HG03439 (cell line): ENCODE measurements around the gene TTR.

ENCODE experiments used
- ATAC-seq: cut with Tn5 transposase; IDR thresholded peaks from one replicate; pipeline ENCODE4 v1.9.1; 2021; ENCODE audit warnings: mild to moderate bottlenecking, moderate library complexity; ENCODE audit not compliant: unreplicated experiment

Gene TTR

DNA sequence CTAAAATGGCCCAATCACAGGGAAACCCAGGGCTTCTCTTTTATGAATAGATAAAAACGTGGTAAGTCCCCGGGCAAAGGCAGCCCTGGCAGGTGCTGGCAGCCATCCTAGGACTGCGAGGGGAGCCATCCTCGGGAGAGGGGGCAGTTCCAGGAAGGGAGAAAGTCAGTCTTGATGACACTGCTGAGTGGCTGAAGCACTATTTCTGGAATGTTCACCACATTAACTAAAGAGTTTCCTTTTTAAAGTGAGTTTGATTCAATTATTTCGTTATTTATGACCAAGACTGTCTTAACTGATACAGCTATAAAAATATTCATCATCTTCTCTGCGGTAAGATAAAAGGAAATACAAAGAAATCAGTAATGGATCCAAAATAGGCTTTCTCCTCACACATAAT, 20.4 kb downstream of the TTR start:
- no peak for ATAC-seq

GRCh38 chr18:31614044-31614443, 22.4 kb downstream of the TTR start:
- ATAC-seq, result no peak

- ATAC-seq, result no peak
Observed at GRCh38 chr18:31616586-31616985, 24.9 kb downstream of the TTR start.

- peak; percentile 50 for ATAC-seq
Observed at GRCh38 chr18:31617031-31617717, 25.5 kb downstream of the TTR start.

DNA sequence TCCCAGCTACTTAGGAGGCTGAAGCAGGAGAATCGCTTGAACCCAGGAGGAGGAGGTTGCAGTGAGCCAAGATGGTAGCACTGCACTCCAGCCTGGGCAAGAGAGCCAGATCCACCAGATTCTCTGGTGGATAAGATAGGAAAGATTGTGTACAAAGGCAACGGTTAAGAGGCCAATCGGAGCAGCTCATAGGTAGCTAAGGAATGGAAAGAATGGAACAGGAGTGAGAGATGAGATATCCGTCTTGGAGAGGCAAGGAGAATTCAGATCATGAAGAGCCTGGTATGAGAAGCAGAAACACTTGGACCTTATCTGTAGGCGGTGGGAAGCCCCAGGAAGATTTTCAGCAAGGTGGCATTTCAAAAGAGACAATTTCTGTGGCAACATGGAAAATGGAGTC, 27.1 kb downstream of the TTR start:
- no peak for ATAC-seq

GRCh38 chr18:31619291-31619690, 27.6 kb downstream of the TTR start:
- ATAC-seq, result no peak

GRCh38 chr18:31624892-31625640, 33.4 kb downstream of the TTR start:
- no peak for ATAC-seq

GRCh38 chr18:31626409-31626808, 34.7 kb downstream of the TTR start:
- ATAC-seq, result no peak

- ATAC-seq, result no peak
Observed at GRCh38 chr18:31630549-31630948, 38.9 kb downstream of the TTR start.

DNA sequence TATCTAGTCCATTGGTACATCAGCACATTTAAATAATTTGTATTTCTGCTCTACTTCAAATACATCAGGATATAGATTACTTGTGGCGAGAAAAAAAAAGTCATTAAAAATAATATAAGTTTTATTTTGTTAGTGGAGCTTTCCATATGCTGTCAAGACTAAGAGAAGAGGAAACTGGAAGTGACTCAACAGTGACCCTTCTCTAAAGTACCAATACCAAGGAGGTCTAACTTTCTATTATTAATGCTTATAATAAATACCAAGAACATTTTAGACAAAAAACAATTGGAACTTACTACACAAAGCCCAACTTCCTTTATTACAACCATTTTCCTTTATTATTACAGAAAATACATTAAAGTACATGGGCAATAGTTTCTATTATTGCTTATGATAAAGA, 39.8 kb downstream of the TTR start:
- ATAC-seq, result no peak

- ATAC-seq, result no peak
Observed at GRCh38 chr18:31632356-31632755, 40.7 kb downstream of the TTR start.

- peak; percentile 29 for ATAC-seq
Observed at GRCh38 chr18:31633392-31634330, 42.0 kb downstream of the TTR start.

GRCh38 chr18:31634331-31634713, 42.6 kb downstream of the TTR start:
- ATAC-seq, result peak; percentile 93

GRCh38 chr18:31636387-31636786, 44.7 kb downstream of the TTR start:
- no peak for ATAC-seq

DNA sequence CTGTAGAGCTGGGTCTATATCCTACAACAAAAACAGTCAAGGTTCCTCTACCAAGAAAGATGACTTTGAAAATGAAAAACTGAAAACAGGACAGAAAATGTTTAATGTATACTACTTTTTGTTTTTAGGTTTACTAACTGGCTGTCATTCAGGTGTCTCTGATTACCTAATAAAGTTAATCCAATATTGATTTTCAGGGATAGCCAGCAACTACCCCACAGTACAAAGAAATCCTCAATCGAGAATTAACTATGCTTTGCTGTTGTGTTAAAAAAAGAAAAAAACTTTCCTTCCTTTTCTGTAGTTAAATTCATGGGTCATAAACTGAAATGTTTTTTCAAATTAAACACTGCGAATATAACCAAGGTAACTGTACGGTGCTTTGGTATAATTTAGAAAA, 45.8 kb downstream of the TTR start:
- no peak for ATAC-seq

- ATAC-seq, result no peak
Observed at GRCh38 chr18:31643003-31643402, 51.3 kb downstream of the TTR start.

GRCh38 chr18:31645411-31645810, 53.7 kb downstream of the TTR start:
- ATAC-seq, result no peak

GRCh38 chr18:31646332-31647126, 54.9 kb downstream of the TTR start:
- no peak for ATAC-seq

DNA sequence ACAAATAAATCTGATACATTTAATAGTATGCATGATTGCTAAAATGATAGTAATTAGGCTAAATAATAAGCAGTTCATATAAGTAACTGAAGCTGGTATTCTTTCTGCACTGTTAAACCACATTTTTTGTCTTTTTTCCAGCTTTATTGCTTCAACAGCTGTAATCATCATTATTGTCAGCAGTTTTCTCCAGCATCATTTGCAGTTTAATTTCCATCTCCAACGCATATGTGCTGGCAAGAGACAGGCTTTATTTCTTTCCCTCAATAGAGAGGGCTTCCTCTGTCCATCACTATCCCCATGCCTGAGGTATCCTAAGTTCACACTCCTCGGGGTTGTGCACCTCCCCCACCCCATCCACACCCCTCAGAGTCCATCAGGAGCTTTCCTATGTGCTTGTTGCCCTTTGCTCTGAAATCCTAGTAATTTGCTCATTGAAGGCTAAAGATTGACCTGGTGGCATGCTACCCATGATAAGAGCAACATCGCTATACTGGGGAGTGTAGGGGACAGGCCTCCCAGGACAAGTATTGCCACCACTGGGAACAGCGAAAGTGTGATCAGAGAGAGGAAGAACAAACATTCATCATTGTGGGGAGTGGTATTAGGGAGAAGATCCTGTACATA, 55.6 kb downstream of the TTR start:
- no peak for ATAC-seq
